NCI-H1930 (cell line): ENCODE data around the gene POLR3K.
"Not testable (repeated sequence)": the region's sequence is repeated elsewhere in the genome, so short reads cannot be mapped to it uniquely, and the experiment has no call there.

Source experiments
- DNase-seq, 2 experiments: peaks; one replicate each; lab custom pipeline; 2025; lab: John Stamatoyannopoulos, UW

Gene POLR3K

DNA sequence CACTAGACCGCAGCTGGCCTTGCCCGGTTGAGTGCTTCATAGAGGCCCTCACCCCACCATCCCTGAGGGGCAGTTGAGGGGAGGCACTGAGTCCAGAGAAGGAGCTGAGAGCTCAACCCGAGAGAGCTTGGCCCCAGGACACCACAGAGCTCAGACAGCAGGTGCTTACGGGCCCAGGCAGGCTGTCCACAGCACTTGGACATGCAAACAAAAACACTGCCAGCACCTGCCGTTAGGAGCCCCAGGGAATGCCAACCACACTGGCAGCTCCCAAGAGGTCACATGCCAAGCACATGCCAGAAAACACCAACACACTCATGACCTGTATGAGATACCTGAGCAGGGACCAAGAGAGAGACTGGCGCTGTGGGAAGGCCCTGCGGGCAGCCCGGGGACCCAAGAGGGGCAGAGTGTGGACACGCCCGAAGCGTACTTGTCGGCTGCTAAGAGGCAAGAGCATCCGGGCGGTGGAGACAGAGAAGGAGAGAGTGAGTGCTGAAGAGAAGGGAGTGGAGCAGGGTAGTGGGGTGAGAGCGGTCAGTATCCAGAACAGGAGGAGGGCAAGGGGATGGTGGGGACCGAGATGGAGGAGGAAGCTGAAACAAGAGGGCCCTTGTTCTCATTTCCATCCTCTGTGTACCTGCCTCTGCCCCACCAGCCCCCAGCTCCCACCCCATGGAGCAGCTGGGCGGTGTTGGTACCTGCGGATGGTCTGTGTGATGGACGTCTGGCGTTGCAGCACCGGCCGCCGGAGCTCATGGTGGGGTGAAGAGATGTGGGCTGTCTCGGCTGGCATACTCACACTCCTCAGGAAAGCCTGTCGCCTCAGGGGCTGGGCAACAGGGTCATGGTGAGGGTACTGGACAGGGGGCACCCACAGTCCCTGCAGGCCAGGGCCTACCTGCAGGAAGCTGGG lies 10.8 kb upstream of the POLR3K start:
- DNase-seq, result no peak

DNA sequence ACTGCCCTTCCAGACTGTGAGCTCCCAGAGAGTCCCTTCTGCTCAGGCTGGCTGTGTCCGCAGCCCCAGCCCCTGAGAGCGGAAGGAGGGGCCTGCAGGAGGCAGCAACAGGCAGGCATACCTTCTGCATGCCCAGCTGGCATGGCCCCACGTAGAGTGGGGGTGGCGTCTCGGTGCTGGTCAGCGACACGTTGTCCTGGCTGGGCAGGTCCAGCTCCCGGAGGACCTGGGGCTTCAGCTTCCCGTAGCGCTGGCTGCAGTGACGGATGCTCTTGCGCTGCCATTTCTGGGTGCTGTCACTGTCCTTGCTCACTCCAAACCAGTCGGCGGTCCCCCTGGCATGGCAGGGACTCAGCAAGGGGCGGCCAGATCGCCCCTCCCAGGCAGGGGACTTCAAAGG lies 10.1 kb upstream of the POLR3K start:
- no peak for DNase-seq

DNA sequence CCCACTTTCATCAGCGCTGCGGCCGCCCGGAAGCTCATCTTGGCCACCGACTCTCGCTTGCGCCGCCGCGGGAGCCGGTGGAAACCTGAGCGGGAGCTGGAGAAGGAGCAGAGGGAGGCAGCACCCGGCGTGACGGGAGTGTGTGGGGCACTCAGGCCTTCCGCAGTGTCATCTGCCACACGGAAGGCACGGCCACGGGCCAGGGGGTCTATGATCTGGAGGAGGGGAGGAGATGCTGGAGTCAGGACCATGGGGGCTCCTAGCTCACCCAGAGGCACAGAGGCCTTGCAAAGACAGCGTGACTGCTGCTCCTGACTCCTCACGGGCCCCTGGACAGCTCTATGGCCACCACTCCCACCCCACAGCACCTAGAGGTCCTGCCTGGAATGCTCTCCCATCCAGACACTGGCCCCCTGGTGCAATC lies 9.6 kb upstream of the POLR3K start:
- DNase-seq, result no peak

DNA sequence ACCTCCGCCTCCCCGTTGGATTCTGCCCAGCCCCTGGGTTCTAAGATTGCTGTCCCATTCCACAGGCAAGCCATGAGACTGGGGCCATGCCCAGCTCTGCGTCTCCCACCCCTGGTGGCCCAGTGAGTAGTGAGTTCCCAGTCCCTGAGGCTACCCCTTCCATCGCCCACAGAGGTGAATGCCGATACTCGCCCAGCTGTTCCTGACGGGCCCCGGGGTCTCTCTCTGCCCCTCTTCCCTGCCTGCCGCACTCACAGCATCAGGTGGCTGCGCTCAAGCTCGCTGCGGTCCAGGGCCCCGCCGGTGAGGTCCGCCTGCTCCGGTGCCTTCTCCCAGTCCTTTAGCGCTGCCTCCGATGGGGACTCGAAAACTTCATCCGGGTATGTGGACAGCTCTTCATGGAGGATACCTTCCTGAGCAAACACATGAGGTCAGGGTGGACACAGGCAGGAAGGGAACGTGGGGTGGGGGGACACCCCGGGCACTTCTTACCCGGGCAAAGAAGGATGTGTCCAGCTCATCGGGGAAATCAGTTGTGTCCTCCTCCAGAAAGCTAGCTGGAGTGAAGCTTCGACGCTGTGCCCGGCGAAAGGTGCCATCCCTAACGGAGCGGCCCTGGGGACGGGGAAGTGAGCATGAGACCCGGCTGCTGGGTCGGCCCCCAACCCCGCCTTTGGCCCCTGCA lies 9.0 kb upstream of the POLR3K start:
- no peak for DNase-seq

DNA sequence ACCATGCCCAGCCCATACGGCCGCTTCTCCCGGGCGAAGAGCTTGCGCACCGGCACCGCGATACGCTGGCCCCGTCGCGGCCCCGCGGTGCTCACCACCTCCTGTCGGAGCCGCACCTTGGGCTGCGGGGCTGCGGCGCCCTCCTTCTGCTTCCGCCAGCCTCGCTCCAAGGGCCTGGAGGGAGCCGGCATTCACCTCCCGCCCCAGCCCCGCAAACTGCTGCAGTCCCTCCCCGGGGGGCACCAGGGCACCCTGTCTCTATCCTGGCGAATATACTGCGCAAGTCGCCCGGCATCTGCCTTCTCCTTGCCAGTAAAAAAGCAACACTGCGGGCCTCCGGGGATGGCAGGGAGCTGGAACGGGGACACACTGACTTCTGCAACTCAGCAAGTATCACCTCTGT lies 8.5 kb upstream of the POLR3K start:
- no peak for DNase-seq

DNA sequence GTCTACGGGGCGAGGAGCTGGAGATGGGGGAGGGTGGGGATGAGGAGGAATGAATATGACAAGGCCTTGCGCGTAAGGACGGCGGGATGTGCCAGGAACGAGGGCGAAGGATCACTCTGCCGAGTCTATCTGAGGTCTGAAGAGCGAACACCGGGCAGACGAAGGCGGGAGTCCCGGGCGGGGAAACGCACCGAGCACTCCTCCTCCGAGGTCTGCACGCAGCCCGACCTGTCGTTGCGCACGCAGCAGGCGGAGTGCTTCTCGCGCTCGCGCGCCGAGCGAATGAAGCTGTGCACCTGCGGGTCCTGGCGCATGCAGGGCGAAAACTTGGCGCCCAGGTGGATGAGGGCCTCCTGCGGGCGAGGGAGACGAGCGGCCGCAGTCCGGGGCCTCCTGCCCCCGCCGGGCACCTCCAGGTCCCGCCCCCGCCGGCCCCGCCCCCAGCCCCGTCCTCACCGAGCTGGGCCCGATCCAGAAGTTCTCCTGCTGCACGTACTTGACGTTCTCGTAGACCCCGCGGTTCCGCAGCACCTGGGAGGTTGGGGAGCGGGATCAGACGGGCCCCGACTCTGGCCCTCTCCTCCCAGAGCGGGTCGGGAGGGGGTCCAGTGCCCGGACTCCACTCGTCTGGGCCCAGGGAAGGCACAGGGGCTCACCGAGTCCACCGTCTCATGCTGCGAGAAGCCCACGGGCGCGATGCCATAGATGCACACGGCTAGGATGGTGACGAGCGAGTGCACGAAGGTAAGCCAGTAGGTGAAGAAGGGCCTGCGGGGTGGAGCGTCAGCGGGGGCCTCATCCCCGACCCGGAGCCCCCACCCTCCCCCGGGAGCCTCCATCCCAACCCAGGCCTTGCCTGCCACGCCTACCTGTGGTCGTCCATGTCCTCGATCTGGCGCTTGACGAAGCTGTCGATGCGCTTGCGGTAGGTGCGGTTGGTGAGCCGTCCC lies 7.8 kb upstream of the POLR3K start:
- no peak for DNase-seq

DNA sequence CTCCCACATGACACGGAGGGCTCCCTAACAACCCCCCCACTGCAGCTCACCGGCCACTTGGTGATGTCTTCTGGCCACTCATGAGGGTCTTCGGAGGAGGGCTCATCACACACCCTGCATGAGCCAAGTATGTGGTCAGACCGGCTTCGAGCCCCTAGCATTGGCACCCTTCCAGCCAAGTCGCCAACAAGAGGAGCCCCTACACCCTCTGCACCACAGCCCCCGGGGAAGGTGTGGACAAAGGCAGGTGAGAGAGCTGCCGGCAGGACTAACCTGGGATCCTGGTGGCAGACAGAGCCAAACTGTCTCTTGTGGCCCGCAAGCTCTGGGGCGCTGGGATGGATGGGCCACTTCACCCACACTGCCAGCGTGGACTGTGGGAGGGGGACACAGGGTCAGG lies 6.8 kb upstream of the POLR3K start:
- no peak for DNase-seq

DNA sequence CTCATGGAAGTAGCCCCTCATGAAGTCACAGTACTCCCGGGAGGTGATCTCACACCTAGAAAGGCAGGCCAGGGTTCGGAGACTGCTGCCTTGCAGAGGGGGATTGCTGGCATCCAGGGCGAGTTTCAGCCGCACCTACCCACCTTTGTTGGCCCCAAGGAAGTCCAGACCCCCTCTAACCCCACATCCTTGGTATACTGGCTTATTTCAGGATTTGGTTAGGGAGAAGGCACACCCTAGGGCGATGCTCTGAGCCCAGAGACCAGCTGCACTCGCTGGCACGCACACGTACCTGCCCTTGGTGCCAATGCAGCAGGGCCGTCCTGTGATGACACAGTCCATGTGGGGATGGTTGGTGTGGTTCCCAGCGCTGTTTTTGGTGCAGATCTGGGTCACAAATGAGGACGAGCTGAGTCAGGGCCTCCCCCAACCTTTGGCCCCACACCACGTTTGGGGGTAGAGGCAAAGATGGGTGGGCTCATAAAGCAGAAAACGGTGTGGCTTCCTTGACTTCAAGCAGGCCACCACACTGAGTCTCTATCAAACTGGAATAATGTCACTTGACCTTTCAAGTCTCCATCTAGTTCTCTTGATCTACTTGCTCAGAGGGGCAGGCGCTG lies 6.1 kb upstream of the POLR3K start:
- no peak for DNase-seq

DNA sequence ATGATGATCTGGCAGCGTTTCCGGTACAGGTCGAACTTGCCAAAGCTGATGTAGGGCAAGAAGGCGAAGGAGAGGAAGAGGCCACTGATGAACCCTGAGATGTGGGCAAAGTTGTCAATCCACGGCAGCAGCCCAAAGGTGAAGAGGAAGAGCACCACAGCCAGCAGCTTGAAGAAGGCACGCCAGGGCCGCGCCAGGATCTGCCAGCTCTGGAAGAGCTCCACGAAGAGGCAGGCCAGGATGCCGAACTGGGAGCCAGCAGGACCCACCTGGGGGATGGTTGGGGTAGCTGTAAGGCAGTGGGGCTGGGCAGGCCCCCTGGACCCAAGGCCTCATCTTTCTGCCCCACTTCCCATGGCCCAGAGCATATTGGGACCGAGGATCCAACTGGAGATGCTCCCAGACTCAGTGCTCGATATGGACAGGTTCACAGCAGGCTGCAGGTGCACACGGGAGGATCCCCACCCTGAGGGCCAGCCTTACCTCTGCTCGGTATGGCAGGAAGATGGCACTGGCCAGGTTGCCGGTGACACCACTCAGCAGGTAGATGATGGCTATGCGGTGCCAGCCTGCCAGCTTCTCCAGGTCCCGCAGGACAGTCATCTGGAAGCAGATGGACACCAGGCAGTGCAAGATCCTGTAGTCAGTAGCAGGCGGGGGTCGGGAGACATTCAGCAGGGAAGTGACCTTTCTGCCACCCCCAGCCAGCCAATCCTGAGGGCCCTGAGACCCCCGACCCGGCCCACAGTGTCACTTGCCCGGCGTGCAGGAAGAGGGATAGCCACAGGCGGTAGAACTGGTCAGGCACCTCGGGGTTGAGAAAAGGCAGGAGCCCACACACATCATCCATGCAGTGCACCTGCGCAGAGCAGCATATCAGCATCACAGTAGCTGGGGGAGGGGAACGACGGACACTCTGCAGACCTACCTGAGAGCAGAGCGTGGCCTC lies 5.4 kb upstream of the POLR3K start:
- no peak for DNase-seq

DNA sequence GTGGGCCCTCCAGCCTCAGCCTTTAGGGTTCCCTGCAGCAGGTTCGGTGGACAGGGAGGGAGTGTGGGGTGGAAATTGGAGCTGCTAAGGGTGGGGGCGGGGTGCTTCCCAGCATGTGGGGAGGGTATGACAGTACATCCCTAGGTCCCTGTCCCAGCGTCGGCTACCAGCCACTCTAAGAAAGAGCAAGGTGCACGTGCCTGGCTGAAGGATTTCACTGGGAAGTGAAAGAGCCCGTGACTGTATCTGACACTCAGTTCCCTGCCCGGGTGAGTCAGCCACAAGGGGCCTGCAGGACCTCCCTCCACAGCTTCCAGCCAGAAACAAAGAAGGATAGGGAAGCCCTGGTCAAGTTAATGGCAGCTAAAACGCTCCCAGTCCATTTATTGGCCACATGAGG lies 4.3 kb upstream of the POLR3K start:
- DNase-seq, result no peak

DNA sequence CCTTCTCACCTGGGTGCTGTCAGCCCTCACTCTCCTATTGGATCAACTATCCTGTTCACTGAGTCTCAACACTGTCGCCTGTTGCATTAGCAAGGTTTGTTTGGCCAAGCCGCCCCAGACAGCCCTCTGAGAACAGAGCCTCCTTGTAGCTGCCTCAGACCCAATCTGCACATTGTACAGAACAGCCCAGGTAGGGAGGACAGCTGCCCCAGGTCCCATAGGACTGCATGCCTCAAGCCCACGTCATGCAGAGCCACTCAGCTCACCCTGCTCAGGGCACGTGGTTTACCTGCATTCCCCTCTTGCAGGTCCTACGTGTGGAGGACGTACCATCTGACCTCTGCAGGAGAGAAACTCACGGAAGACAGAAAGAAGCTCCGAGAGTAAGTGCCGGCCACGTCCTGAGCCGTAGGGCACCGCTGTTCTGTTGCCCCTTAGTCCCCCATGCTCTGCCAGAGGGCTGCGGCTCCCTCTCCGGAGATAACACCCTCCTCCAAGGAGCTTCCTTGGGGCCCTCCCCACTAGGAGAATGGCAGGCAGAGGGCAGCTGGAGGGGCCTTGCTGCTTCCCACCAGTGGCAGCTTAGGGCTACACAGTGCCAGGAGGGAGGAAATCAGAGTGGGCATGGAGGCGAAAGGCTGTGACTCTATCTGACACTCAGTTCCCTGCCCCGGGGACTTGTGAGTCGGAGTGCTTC lies 3.0 kb upstream of the POLR3K start:
- DNase-seq, result no peak

DNA sequence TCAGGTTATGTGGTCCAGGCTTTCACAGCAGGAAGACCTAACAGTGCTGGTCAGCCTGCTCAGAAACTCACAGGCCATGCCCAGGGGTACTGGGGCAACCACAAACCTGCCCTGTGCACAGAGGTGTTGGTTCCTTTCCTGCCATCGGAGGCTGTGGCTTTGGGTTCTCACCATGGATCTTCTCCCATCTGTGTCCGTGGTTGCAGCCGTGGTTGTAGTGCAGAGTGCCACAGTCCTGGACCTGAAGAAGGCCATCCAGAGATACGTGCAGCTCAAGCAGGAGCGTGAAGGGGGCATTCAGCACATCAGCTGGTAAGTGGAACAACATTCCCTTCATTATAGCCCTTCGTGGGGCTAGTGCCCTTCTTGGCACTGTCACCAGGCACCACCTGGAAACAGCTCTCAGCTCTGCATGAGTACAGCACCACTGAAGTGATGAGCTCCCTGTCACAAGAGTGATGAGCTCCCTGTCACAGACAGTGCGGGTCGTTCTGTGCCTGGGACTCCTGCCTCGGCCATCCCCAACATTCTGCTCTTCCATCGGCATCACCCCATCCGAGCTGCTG lies 2.2 kb upstream of the POLR3K start:
- no peak for DNase-seq

DNA sequence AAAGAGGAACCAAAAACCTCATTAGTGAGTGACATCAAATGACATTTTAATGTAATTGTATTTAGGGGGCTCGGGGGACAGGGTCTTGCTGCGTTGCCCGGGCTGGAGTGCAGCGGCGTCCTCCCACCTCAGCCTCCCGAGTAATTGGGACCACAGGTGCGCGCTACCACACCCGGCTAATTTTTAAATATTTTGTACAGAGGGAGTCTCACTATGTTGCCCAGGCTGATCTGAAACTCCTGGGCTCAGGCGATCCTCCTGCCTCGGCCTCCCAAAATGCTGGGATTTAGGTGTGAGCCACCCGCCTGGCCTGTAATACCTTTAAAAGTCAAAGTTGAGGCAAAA lies 801 bp upstream of the POLR3K start:
- DNase-seq, result no peak

DNA sequence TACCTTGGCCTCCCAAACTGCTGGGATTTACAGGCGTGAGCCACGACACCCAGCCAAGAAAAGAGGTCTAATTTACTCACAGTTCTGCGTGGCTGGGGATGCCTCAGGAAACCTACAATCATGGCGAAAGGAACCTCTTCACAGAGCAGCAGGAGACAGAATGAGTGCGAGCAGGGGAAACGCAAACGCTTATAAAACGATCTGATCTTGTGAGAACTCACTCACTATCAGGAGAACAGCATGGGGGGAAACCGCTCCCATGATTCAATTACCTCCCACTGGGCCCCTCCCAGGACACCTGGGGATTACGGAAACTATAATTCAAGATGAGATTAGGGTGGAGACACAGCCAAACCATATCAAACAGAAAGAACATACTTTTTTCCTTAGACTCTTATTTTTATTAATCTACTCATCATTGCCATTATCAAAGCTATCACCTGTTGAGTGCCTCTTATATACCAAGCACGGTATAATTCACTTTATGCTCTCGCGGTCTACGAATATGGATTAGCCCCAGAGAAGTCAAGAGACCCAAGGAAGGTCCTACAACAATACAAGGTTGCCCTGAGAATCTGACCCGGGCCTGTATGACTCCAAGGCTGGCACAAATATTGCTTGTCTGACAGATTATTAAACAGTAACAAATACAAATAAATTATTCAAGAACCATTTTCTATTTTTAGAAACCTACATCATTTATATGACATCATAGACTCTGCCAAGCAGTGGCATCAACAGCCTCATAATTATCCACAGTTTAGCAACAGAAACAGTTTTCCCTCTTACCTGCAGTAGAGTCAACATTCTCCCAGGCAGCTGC lies 2.4 kb downstream of the POLR3K start:
- DNase-seq, result no peak

DNA sequence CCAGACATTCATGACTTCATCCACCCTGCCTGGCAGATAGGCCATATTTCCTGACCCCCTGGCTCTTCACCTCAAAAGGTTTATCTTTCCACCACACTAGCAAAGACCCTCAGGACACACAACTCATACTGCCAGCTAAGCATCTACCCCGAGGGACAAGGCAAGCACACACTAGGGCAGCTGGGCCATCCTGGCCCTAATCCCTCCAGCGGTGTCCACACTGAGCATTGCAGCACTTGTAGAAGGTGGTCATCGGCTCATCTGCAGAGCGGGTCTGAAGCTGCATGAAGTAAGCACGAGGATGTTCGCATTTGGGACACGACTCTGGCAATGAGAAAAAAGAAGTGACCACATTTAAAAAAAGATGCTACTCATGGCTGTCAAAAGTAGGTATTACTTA lies 6.2 kb downstream of the POLR3K start:
- no peak for DNase-seq

DNA sequence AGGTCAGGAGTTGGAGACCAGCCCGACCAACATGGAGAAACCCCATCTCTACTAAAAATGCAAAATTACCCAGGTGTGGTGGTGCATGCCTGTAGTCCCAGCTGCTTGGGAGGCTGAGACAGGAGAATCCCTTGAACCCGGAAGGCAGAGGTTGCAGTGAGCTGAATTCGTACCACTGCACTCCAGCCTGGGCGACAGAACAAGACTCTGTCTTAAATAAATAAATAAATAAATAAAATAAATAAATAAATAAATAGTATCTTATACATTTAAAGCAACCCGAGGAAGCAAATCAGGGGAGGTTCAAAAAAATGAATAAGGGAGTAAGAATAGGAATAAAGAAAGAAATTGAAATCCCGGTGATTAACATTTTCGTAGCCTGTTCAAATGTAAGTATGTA lies 6.9 kb downstream of the POLR3K start:
- DNase-seq, result not testable (repeated sequence)

DNA sequence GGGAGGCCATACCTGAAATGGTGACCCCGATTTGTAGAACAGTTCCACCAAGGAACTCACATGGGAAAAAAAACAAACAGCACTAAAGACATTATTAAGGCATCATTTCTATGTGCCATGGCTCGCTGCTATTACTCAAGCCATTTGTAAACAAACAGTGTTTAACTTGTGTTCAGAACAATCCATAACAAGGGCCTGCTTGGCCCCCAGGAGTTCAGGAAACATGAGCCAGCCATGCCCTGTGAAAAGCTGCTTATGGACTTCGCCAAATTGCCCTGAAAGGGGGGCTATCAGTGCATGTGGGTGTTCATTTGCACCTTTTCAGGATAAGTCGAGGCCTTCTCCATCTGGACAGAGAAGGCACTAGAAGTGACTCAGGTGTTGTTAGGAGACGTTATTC lies 8.0 kb downstream of the POLR3K start:
- no peak for DNase-seq

DNA sequence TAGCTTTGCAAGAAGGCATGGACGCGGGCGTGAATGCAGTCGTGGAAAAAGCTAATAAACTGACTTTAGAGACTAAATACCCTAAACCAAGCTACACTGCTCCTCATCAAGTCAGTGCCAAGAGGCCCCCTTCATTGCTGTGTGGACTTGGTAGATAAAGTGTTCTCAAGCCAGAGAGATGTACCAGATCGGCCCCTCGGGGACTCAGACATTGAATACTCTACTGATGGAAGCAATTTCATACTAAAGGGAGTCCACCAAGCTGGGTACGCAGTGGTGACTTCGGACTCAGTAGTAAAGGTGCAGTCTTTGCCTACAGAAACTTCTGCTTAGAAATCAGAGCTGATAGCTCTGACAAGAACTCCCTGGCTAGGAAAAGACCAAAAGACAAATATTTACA lies 8.8 kb downstream of the POLR3K start:
- no peak for DNase-seq

DNA sequence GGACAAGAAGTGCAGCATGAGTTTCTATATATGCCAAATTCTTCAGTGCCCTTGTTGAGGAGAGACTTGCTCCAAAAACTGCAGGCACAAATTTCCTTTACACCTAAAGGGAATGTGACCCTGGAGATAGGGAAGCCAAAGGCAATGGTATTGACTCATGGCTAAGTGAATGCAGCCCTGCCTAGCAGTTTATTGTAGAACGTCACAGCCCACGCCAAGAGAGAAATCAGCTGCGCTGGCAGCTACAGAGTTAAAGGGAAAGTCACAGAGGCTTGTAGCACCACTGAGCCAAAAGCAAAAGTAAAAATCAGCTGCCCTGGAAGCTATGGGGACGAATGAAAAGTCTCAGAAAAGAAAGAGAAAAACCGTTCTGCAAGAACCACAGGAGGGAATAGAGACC lies 10.1 kb downstream of the POLR3K start:
- DNase-seq, result no peak
